ENCODE results near the gene TDRD3. TPM values are rescaled to one million over a fixed set of nuclear protein-coding genes. Genes with fewer than 3 reads are reported as not detected.

Gene TDRD3
- total RNA-seq, 1 donor from 2014 or later: 22.5 TPM

- intact Hi-C loops (cut with micrococcal nuclease): no loop called here
- Mint-ChIP-seq H3K4me1 (peaks cover 15% of the 10 kb centered on the region), H3K27ac (no peak overlapping the region), H3K9me3 (peaks cover 5% of the 10 kb centered on the region), H3K27me3 (no peaks in the 10 kb centered on the region), H3K4me3 (no peak overlapping the region), H3K36me3 (ENCODE audit: low read depth) (peaks cover 11% of the 10 kb centered on the region)
- ChIA-PET CTCF (no interaction called here), POLR2A (no interaction called here)
- DNase-seq (no peak), ATAC-seq (ENCODE audit: low read depth) (no peak)
- TF ChIP-seq, protein P1, sequence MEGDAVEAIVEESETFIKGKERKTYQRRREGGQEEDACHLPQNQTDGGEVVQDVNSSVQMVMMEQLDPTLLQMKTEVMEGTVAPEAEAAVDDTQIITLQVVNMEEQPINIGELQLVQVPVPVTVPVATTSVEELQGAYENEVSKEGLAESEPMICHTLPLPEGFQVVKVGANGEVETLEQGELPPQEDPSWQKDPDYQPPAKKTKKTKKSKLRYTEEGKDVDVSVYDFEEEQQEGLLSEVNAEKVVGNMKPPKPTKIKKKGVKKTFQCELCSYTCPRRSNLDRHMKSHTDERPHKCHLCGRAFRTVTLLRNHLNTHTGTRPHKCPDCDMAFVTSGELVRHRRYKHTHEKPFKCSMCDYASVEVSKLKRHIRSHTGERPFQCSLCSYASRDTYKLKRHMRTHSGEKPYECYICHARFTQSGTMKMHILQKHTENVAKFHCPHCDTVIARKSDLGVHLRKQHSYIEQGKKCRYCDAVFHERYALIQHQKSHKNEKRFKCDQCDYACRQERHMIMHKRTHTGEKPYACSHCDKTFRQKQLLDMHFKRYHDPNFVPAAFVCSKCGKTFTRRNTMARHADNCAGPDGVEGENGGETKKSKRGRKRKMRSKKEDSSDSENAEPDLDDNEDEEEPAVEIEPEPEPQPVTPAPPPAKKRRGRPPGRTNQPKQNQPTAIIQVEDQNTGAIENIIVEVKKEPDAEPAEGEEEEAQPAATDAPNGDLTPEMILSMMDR (IDR thresholded peaks at IDR 0.05): no peak
These were observed 13.3 kb downstream of the TDRD3 start for GRCh38 chr13:60410299-60410698.

DNA sequence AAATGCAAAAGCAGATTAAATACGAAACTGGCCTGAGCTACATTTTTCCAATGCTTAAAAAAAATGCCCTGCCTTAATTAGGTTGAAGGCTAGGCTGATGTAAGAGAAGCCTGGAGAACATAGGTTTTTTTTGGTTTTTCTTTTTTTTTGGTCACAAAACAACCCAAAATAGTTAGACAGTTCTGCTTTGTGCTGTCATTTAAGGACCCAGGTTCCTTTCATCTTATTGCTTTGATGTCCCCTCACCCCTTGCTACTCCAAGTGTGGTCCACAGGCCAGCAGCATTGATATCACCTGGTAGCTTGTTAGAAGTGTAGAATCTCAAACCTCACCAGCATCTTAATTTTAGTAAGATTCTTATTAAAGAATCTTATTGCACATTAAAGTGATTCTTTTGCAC, 14.4 kb downstream of the TDRD3 start:
- ATAC-seq (ENCODE audit: low read depth): no peak
- POLR2A ChIA-PET: no interaction called here
- Mint-ChIP-seq H3K4me1 (peaks cover 13% of the 10 kb centered on the region), H3K36me3 (ENCODE audit: low read depth) (peaks cover 11% of the 10 kb centered on the region), H3K4me3 (no peak overlapping the region), H3K9me3 (peaks cover 5% of the 10 kb centered on the region), H3K27me3 (no peaks in the 10 kb centered on the region), H3K27ac (no peak overlapping the region)
- TF ChIP-seq, protein P1 (IDR thresholded peaks at IDR 0.05): no peak
- no peak for DNase-seq
- CTCF ChIA-PET: interaction anchor here (0.7 kb wide), 1 partner anchor 24 kb away, joined by 3 read pairs; no protein-coding TSS in a partner anchor
- intact Hi-C loops (cut with micrococcal nuclease): no loop called here

- H3K36me3 Mint-ChIP-seq (ENCODE audit: low read depth): peaks cover 11% of the 10 kb centered on the region
- no peak overlapping the region for H3K27ac Mint-ChIP-seq
- no peak overlapping the region for H3K4me3 Mint-ChIP-seq
- H3K4me1 Mint-ChIP-seq: peaks cover 13% of the 10 kb centered on the region
- CTCF ChIA-PET: interaction anchor here (1.0 kb wide), 1 partner anchor 19 kb away, joined by 4 read pairs; no protein-coding TSS in a partner anchor
- intact Hi-C loops (cut with micrococcal nuclease): loop anchor here (2.0 kb wide), 1 partner anchor 19 kb away; no protein-coding TSS in a partner anchor
- TF ChIP-seq, protein P1 (IDR thresholded peaks at IDR 0.05): no peak
- POLR2A ChIA-PET: no interaction called here
- peaks cover 5% of the 10 kb centered on the region for H3K9me3 Mint-ChIP-seq
- ATAC-seq (ENCODE audit: low read depth) (no peak), DNase-seq (no peak)
- no peaks in the 10 kb centered on the region for H3K27me3 Mint-ChIP-seq
These were observed 15.0 kb downstream of the TDRD3 start for GRCh38 chr13:60411983-60412382.

- H3K4me3 Mint-ChIP-seq: no peak overlapping the region
- ChIA-PET POLR2A (interaction anchor here (1.0 kb wide), 1 partner anchor 15 kb away, joined by 4 read pairs; no protein-coding TSS in a partner anchor), CTCF (interaction anchor here (1.0 kb wide), 1 partner anchor 18 kb away, joined by 4 read pairs; no protein-coding TSS in a partner anchor)
- H3K4me1 Mint-ChIP-seq: peaks cover 16% of the 10 kb centered on the region
- ATAC-seq (ENCODE audit: low read depth) (no peak), DNase-seq (no peak)
- H3K27ac Mint-ChIP-seq: no peak overlapping the region
- TF ChIP-seq, protein P1 (IDR thresholded peaks at IDR 0.05): no peak
- no peaks in the 10 kb centered on the region for H3K27me3 Mint-ChIP-seq
- intact Hi-C loops (cut with micrococcal nuclease): loop anchor here (2.0 kb wide), 1 partner anchor 18 kb away; no protein-coding TSS in a partner anchor
- peaks cover 7% of the 10 kb centered on the region for H3K36me3 Mint-ChIP-seq (ENCODE audit: low read depth)
- H3K9me3 Mint-ChIP-seq: peaks cover under 1% of the 10 kb centered on the region
These were observed 16.0 kb downstream of the TDRD3 start for GRCh38 chr13:60412909-60413616.

DNA sequence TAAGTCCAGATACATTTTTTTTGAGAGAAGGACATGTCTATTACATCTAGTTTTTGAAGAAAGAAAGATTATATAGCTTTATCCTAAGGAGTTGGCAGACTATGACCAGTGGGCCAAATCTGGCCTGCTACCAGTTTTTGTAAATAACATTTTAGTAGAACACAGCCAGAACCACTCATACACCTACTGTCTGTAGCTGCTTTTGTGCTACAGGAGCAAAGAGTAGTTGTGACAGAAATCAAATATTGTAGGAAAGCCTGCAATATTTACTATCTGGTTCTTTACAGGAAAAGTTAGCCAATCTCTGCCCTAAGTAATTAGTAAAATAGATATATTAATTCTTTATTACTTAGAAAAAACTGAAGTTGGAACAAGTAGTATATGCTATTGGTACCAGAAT, 17.2 kb downstream of the TDRD3 start:
- Mint-ChIP-seq H3K27me3 (no peaks in the 10 kb centered on the region), H3K4me1 (peaks cover 13% of the 10 kb centered on the region), H3K36me3 (ENCODE audit: low read depth) (no peaks in the 10 kb centered on the region), H3K4me3 (no peak overlapping the region), H3K27ac (no peak overlapping the region), H3K9me3 (peaks cover 1% of the 10 kb centered on the region)
- no peak for DNase-seq
- ChIA-PET POLR2A (no interaction called here), CTCF (no interaction called here)
- TF ChIP-seq, protein P1 (IDR thresholded peaks at IDR 0.05): no peak
- ATAC-seq (ENCODE audit: low read depth): no peak
- intact Hi-C loops (cut with micrococcal nuclease): no loop called here

All from activated B cell treated with CpG ODN at 0.5 μM for 24 hours (primary cell).